Measurements from ENCODE around the gene SLC27A4.

SLC27A4 gene

GRCh38 chr9:128392302-128393144 is 52.2 kb downstream of the SLC27A4 start:
- DNase-seq, result no peak

GRCh38 chr9:128393145-128393775 is 52.9 kb downstream of the SLC27A4 start:
- DNase-seq, result no peak

GRCh38 chr9:128393970-128394369 is 53.6 kb downstream of the SLC27A4 start:
- DNase-seq, result no peak

GRCh38 chr9:128394379-128395168 is 54.2 kb downstream of the SLC27A4 start:
- no peak for DNase-seq

- DNase-seq, result no peak
These were observed 56.8 kb downstream of the SLC27A4 start for GRCh38 chr9:128396970-128397613.

- DNase-seq, result no peak
These were observed 57.5 kb downstream of the SLC27A4 start for GRCh38 chr9:128397831-128398230.

- no peak for DNase-seq
These were observed 59.5 kb downstream of the SLC27A4 start for GRCh38 chr9:128399861-128400260.

- DNase-seq, result no peak
These were observed 64.2 kb downstream of the SLC27A4 start for GRCh38 chr9:128404560-128404959.

- no peak for DNase-seq
These were observed 64.9 kb downstream of the SLC27A4 start for GRCh38 chr9:128405077-128405779.

- DNase-seq, result no peak
These were observed 65.4 kb downstream of the SLC27A4 start for GRCh38 chr9:128405780-128406171.

GRCh38 chr9:128406848-128407391 is 66.6 kb downstream of the SLC27A4 start:
- no peak for DNase-seq

GRCh38 chr9:128408963-128409431 is 68.7 kb downstream of the SLC27A4 start:
- no peak for DNase-seq

- no peak for DNase-seq
These were observed 69.1 kb downstream of the SLC27A4 start for GRCh38 chr9:128409450-128409849.

GRCh38 chr9:128409978-128410377 is 69.7 kb downstream of the SLC27A4 start:
- no peak for DNase-seq

Data from NCI-H1436 treated with DMSO at 0.1 percent for 48 hours (cell line).